ENCODE data around the gene ZNF778. TPM values are rescaled to one million over a fixed set of nuclear protein-coding genes. Genes with fewer than 3 reads are reported as not detected.

ZNF778 gene
- total and polyA plus RNA-seq, 2 of the 13 experiments (the other 11 are each of a cell fraction or from before 2014, with no cell fraction given) = 3.8 to 7.2 TPM

DNA sequence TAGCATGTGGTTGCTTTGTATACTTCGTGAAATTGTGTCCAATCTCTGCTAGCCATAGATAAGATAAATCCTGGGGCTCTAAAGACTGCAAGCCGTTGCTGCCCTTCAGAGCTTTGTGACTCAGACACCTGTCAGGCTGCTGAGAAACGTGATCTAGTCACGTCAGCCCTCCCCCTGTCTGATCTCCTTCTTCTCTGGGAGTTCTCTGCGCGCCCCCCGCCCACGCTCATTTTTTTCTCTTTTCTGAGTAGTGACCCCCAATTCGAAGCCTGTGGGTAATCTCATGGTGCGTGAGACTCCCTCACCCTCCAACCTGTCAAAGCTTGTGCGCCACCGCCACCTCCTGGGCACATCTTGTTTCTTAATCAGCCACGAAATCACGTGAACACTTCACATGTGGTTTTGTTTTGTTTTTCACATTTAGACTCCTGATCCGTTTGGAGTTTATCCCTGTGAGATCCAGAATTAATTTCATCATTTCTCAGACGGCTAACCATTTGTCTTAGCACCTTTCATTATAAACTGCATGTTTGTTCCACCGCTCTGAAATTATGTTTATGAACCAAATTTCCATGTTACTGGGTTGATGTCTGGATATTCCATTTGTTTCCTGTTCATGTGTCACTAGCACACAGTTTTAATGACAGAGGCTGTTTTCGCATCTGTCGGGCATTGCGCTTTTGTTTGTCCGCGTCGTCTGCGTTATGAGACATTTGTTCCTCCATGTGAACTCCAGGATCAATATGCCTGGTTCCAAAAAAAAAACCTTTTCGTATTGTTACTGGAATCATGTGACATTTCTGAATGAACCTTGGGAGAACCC is 977 bp upstream of the ZNF778 start (continued):
- TF ChIP-seq CSRNP2 (CRISPR knock-in tag; conservative IDR thresholded peaks at IDR 0.05; ENCODE audit: low read depth) (no peak), HNRNPL (IDR thresholded peaks at IDR 0.05; ENCODE audit: low read depth, low read length) (no peak), MEIS2 (CRISPR knock-in tag; IDR thresholded peaks at IDR 0.05) (no peak), ZNF670 (CRISPR knock-in tag; IDR thresholded peaks at IDR 0.05; ENCODE audit: borderline replicate concordance) (no peak), NFKB2 (CRISPR knock-in tag; IDR thresholded peaks at IDR 0.05; ENCODE audit: borderline replicate concordance) (no peak), SIN3B (IDR thresholded peaks at IDR 0.05; ENCODE audit: low read length) (peak; percentile 68; the same call in 1 of the 2 replicates), MAX (IDR thresholded peaks at IDR 0.05) (peak; percentile 90), NR2F6 (IDR thresholded peaks at IDR 0.05) (no peak), NR2F6 (CRISPR knock-in tag; IDR thresholded peaks at IDR 0.05) (peak; percentile 61; the same call in 1 of the 2 replicates), TCF12 (IDR thresholded peaks at IDR 0.05) (no peak), TCF12 (CRISPR knock-in tag; IDR thresholded peaks at IDR 0.05) (no peak), CCAR2 (optimal IDR thresholded peaks at IDR 0.05; ENCODE audit: low read depth, low read length) (no peak), AGO1 (IDR thresholded peaks at IDR 0.05; ENCODE audit: low read depth, low read length, poor library complexity, severe bottlenecking) (no peak), SMYD3 (CRISPR knock-in tag; IDR thresholded peaks at IDR 0.05) (no peak), RFX3 (CRISPR knock-in tag; IDR thresholded peaks at IDR 0.05) (no peak), PCBP1 (IDR thresholded peaks at IDR 0.05; ENCODE audit: borderline replicate concordance, low read depth, low read length) (no peak), ZNF513 (CRISPR knock-in tag; conservative IDR thresholded peaks at IDR 0.05) (no peak), ZNF703 (CRISPR knock-in tag; IDR thresholded peaks at IDR 0.05; ENCODE audit: borderline replicate concordance) (no peak), ISL2 (CRISPR knock-in tag; IDR thresholded peaks at IDR 0.05) (no peak)
- TF ChIP-seq, protein P1, sequence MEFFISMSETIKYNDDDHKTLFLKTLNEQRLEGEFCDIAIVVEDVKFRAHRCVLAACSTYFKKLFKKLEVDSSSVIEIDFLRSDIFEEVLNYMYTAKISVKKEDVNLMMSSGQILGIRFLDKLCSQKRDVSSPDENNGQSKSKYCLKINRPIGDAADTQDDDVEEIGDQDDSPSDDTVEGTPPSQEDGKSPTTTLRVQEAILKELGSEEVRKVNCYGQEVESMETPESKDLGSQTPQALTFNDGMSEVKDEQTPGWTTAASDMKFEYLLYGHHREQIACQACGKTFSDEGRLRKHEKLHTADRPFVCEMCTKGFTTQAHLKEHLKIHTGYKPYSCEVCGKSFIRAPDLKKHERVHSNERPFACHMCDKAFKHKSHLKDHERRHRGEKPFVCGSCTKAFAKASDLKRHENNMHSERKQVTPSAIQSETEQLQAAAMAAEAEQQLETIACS (CRISPR knock-in tag; IDR thresholded peaks at IDR 0.05) = no peak
- TF ChIP-seq, protein P2, sequence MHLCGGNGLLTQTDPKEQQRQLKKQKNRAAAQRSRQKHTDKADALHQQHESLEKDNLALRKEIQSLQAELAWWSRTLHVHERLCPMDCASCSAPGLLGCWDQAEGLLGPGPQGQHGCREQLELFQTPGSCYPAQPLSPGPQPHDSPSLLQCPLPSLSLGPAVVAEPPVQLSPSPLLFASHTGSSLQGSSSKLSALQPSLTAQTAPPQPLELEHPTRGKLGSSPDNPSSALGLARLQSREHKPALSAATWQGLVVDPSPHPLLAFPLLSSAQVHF (CRISPR knock-in tag; IDR thresholded peaks at IDR 0.05) = no peak; the same call in 1 of the 2 replicates
- TF ChIP-seq, protein P3, sequence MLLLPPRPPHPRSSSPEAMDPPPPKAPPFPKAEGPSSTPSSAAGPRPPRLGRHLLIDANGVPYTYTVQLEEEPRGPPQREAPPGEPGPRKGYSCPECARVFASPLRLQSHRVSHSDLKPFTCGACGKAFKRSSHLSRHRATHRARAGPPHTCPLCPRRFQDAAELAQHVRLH (CRISPR knock-in tag; IDR thresholded peaks at IDR 0.05; ENCODE audit: borderline replicate concordance, low read depth) = no peak
- TF ChIP-seq, protein P4, sequence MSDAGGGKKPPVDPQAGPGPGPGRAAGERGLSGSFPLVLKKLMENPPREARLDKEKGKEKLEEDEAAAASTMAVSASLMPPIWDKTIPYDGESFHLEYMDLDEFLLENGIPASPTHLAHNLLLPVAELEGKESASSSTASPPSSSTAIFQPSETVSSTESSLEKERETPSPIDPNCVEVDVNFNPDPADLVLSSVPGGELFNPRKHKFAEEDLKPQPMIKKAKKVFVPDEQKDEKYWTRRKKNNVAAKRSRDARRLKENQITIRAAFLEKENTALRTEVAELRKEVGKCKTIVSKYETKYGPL (CRISPR knock-in tag; IDR thresholded peaks at IDR 0.05) = no peak

Measured in HepG2 (cell line).